H9 (cell line): ENCODE measurements around the gene SYNJ1. TPM values are rescaled to one million over a fixed set of nuclear protein-coding genes. Genes with fewer than 3 reads are reported as not detected.
A peak's percentile ranks its signal among the peaks of the same experiment; 100 is the strongest.

Experiments
- DNase-seq: peaks from one replicate; pipeline ENCODE4 v3.0.0-alpha.2; 2017
- H2AFZ ChIP-seq: one replicate; pipeline ENCODE4 v1.6.1; 2013; ENCODE audit warnings: mild to moderate bottlenecking, low read length, control low read depth, moderate library complexity
- H2AK5ac ChIP-seq: 2 replicates; pipeline ENCODE4 v1.6.1; 2013; ENCODE audit warnings: low read length, control low read depth, mixed read lengths; ENCODE audit not compliant: insufficient read length
- H2BK120ac ChIP-seq: one replicate; pipeline ENCODE4 v1.6.1; 2013; ENCODE audit warnings: low read depth, mild to moderate bottlenecking, low read length, control low read depth, inconsistent platforms; ENCODE audit not compliant: poor library complexity, severe bottlenecking
- H2BK12ac ChIP-seq: 2 replicates; pipeline ENCODE4 v1.6.1; 2013; ENCODE audit warnings: low read length, control low read depth, mixed read lengths, low read depth; ENCODE audit not compliant: insufficient read length
- H2BK15ac ChIP-seq: 2 replicates; pipeline ENCODE4 v1.6.1; 2013; ENCODE audit warnings: low read depth, low read length, control low read depth
- H2BK20ac ChIP-seq: one replicate; pipeline ENCODE4 v1.6.1; 2013; ENCODE audit warnings: low read depth, mild to moderate bottlenecking, low read length, control low read depth, inconsistent platforms; ENCODE audit not compliant: poor library complexity, severe bottlenecking
- H2BK5ac ChIP-seq: 2 replicates; pipeline ENCODE4 v1.6.1; 2013; ENCODE audit warnings: low read length, control low read depth, mixed read lengths; ENCODE audit not compliant: insufficient read length
- H3K14ac ChIP-seq: 2 replicates; pipeline ENCODE4 v1.6.1; 2013; ENCODE audit warnings: low read length, control low read depth; ENCODE audit not compliant: insufficient read depth
- H3K18ac ChIP-seq: 2 replicates; pipeline ENCODE4 v1.6.1; 2013; ENCODE audit warnings: low read depth, mild to moderate bottlenecking, mixed read lengths, low read length, control low read depth; ENCODE audit not compliant: insufficient read length
- H3K23ac ChIP-seq: 2 replicates; pipeline ENCODE4 v1.6.1; 2013; ENCODE audit warnings: low read length, control low read depth, mixed read lengths, low read depth; ENCODE audit not compliant: insufficient read length
- H3K23me2 ChIP-seq: 2 replicates; pipeline ENCODE4 v1.6.1; 2013; ENCODE audit warnings: low read depth, mild to moderate bottlenecking, mixed read lengths, low read length, control low read depth; ENCODE audit not compliant: insufficient read length, poor library complexity, severe bottlenecking
- H3K27ac ChIP-seq: 2 replicates; pipeline ENCODE4 v1.5.1; 2013; ENCODE audit warnings: low read length, control low read depth, mixed read lengths, low read depth; ENCODE audit not compliant: insufficient read length
- H3K27me3 ChIP-seq: 2 replicates; pipeline ENCODE4 v1.6.1; 2013; ENCODE audit warnings: low read length, control low read depth, inconsistent platforms; ENCODE audit not compliant: insufficient read depth
- H3K4ac ChIP-seq: 2 replicates; pipeline ENCODE4 v1.6.1; 2013; ENCODE audit warnings: low read depth, mild to moderate bottlenecking, control low read depth, inconsistent platforms, low read length, moderate library complexity
- H3K4me1 ChIP-seq: 2 replicates; pipeline ENCODE4 v1.6.1; 2013; ENCODE audit warnings: low read length, control low read depth, inconsistent platforms; ENCODE audit not compliant: insufficient read depth
- H3K4me2 ChIP-seq: 2 replicates; pipeline ENCODE4 v1.6.1; 2013; ENCODE audit warnings: low read length, control low read depth, mixed read lengths; ENCODE audit not compliant: insufficient read length, insufficient read depth
- H3K56ac ChIP-seq: 2 replicates; pipeline ENCODE4 v1.6.1; 2013; ENCODE audit warnings: low read depth, mild to moderate bottlenecking, mixed read lengths, low read length, control low read depth; ENCODE audit not compliant: insufficient read length
- H3K79me1 ChIP-seq: 2 replicates; pipeline ENCODE4 v1.6.1; 2013; ENCODE audit warnings: low read depth, mild to moderate bottlenecking, moderate library complexity, low read length, control low read depth, inconsistent platforms; ENCODE audit not compliant: insufficient read depth, poor library complexity, severe bottlenecking
- H3K79me2 ChIP-seq: 2 replicates; pipeline ENCODE4 v1.6.1; 2013; ENCODE audit warnings: low read length, control low read depth, inconsistent platforms; ENCODE audit not compliant: insufficient read depth
- H3K9ac ChIP-seq: 2 replicates; pipeline ENCODE4 v1.6.1; 2013; ENCODE audit warnings: low read length, control low read depth, mixed read lengths; ENCODE audit not compliant: insufficient read length; ENCODE audit errors: extremely low read depth
- H3K9me3 ChIP-seq: one replicate; pipeline ENCODE4 v1.6.1; 2013; ENCODE audit warnings: low read depth, low read length, inconsistent platforms; ENCODE audit not compliant: control insufficient read depth
- H3T11ph ChIP-seq: one replicate; pipeline ENCODE4 v1.6.1; 2013; ENCODE audit warnings: mild to moderate bottlenecking, low read length, control low read depth, inconsistent platforms
- H4K20me1 ChIP-seq: one replicate; pipeline ENCODE4 v1.6.1; 2013; ENCODE audit not compliant: control insufficient read depth, insufficient read length, insufficient read depth
- H4K5ac ChIP-seq: 2 replicates; pipeline ENCODE4 v1.6.1; 2013; ENCODE audit warnings: low read depth, mild to moderate bottlenecking, mixed read lengths, low read length, control low read depth; ENCODE audit not compliant: insufficient read length
- H4K8ac ChIP-seq: replicated peaks from 2 replicates; pipeline ENCODE4 v1.6.1; 2013; ENCODE audit warnings: low read length, control low read depth, mixed read lengths, low read depth; ENCODE audit not compliant: insufficient read length
- H4K91ac ChIP-seq: 2 replicates; pipeline ENCODE4 v1.6.1; 2013; ENCODE audit warnings: low read depth, mild to moderate bottlenecking, moderate library complexity, mixed read lengths, low read length, control low read depth; ENCODE audit not compliant: insufficient read length
- H3K27ac Mint-ChIP-seq, 3 experiments: 2 replicates in 2 of 3; 3 replicates in 1 of 3; pipeline ENCODE4 v1.8.0; 2020 to 2021; ENCODE audit warnings: mixed read lengths in 3 of 3, mild to moderate bottlenecking in 1 of 3, moderate library complexity in 1 of 3
- H3K27me3 Mint-ChIP-seq: 2 replicates; pipeline ENCODE4 v1.8.0; 2021; ENCODE audit warnings: low read depth, mild to moderate bottlenecking, moderate library complexity, mixed read lengths
- H3K36me3 Mint-ChIP-seq, 3 experiments: 2 replicates in 2 of 3; 3 replicates in 1 of 3; pipeline ENCODE4 v1.8.0; 2020 to 2021; ENCODE audit warnings: low read depth in 3 of 3, mixed read lengths in 3 of 3; ENCODE audit not compliant: insufficient read depth in 1 of 3
- H3K4me1 Mint-ChIP-seq, 2 experiments: 2 replicates each; pipeline ENCODE4 v1.8.0; 2020; ENCODE audit warnings: mixed read lengths in 2 of 2
- H3K4me3 Mint-ChIP-seq, 2 experiments: 2 replicates in 1 of 2; 3 replicates in 1 of 2; pipeline ENCODE4 v1.8.0; 2020 to 2021; ENCODE audit warnings: mild to moderate bottlenecking in 2 of 2, mixed read lengths in 2 of 2, moderate library complexity in 1 of 2
- H3K9me3 Mint-ChIP-seq, 2 experiments: 2 replicates in 1 of 2; 3 replicates in 1 of 2; pipeline ENCODE4 v1.8.0; 2020; ENCODE audit warnings: mild to moderate bottlenecking in 2 of 2, mixed read lengths in 2 of 2, moderate library complexity in 1 of 2
- WGBS: extraction: QIAGEN DNeasy Blood & Tissue Kit; methylation state at CpG from one replicate; pipeline ENCODE4 v1.1.7; 2013; ENCODE audit warnings: missing lambda C conversion rate, low lambda C conversion rate, mixed read lengths; ENCODE audit not compliant: insufficient read length; ENCODE audit errors: extremely low coverage; 5-methylcytosine and 5-hydroxymethylcytosine counted together
- total RNA-seq: library from RNA; stranded (reverse); gene quantifications from 2 replicates; pipeline ENCODE4 v1.2.1, GENCODE V29; 2021
- TF ChIP-seq, protein P1 (sequence below): fragments of 200-600 bp; sonication (generic); conservative IDR thresholded peaks from 3 replicates; pipeline ENCODE4 v1.8.0; 2021; ENCODE audit warnings: antibody characterized with exemption, mild to moderate bottlenecking

SYNJ1 gene
- total RNA-seq, 1 experiment from 2014 or later, result 7.1 TPM

GRCh38 chr21:32768530-32768929, 40.7 kb upstream of the SYNJ1 start:
- H3K9me3 Mint-ChIP-seq, result no peaks in the 10 kb centered on the region; a peak in 1 of 5 replicates
- H4K20me1 ChIP-seq, result no peaks in the 10 kb centered on the region
- H3K27me3 ChIP-seq, result no peaks in the 10 kb centered on the region
- H2BK15ac ChIP-seq, result no peak overlapping the region
- H3K9ac ChIP-seq, result no peak overlapping the region
- no peak overlapping the region for H2BK120ac ChIP-seq
- H3K4ac ChIP-seq, result no peak overlapping the region
- H3K27me3 Mint-ChIP-seq, result peaks cover 2% of the 10 kb centered on the region; the same call in 1 of the 2 replicates
- H2BK20ac ChIP-seq, result no peak overlapping the region
- no peak overlapping the region for H3K18ac ChIP-seq
- H3K4me2 ChIP-seq, result no peak overlapping the region
- peaks cover 25 to 31% of the 10 kb centered on the region in 2 experiments for H3K4me1 Mint-ChIP-seq
- H3K23me2 ChIP-seq, result peaks cover 10% of the 10 kb centered on the region
- H4K5ac ChIP-seq, result no peak overlapping the region
- no peak overlapping the region for H2BK5ac ChIP-seq
- H3K36me3 Mint-ChIP-seq, result peaks cover 34 to 61% (median 56%) of the 10 kb centered on the region in 3 experiments; a peak in 6 of 7 replicates
- H3K14ac ChIP-seq, result no peak overlapping the region
- H3K4me1 ChIP-seq, result no peaks in the 10 kb centered on the region; the same call in 1 of the 2 replicates
- no peak overlapping the region for H2AFZ ChIP-seq
- H3K27ac ChIP-seq, result no peak overlapping the region
- H2AK5ac ChIP-seq, result no peak overlapping the region
- H3K56ac ChIP-seq, result no peak overlapping the region
- no peak overlapping the region for H3K27ac Mint-ChIP-seq
- H3K23ac ChIP-seq, result no peak overlapping the region
- TF ChIP-seq, protein P1, sequence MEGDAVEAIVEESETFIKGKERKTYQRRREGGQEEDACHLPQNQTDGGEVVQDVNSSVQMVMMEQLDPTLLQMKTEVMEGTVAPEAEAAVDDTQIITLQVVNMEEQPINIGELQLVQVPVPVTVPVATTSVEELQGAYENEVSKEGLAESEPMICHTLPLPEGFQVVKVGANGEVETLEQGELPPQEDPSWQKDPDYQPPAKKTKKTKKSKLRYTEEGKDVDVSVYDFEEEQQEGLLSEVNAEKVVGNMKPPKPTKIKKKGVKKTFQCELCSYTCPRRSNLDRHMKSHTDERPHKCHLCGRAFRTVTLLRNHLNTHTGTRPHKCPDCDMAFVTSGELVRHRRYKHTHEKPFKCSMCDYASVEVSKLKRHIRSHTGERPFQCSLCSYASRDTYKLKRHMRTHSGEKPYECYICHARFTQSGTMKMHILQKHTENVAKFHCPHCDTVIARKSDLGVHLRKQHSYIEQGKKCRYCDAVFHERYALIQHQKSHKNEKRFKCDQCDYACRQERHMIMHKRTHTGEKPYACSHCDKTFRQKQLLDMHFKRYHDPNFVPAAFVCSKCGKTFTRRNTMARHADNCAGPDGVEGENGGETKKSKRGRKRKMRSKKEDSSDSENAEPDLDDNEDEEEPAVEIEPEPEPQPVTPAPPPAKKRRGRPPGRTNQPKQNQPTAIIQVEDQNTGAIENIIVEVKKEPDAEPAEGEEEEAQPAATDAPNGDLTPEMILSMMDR, result no peak
- no peak overlapping the region for H3T11ph ChIP-seq
- no peak overlapping the region for H4K8ac ChIP-seq
- H3K79me2 ChIP-seq, result peaks cover 39% of the 10 kb centered on the region
- H3K79me1 ChIP-seq, result peaks cover 10% of the 10 kb centered on the region
- H3K4me3 Mint-ChIP-seq, result peak overlapping the region; percentile 4 to 99; a peak in 2 of 5 replicates
- H2BK12ac ChIP-seq, result no peak overlapping the region
- no peaks in the 10 kb centered on the region for H3K9me3 ChIP-seq
- no peak for DNase-seq
- H4K91ac ChIP-seq, result no peak overlapping the region
- WGBS, result no CpG with 5 or more reads among the region's 3 CpGs
